Mesothelial cell of epicardium (in vitro differentiated cells): ENCODE data around the gene BLTP2. TPM values are rescaled to one million over a fixed set of nuclear protein-coding genes. Genes with fewer than 3 reads are reported as not detected.

Source experiments
- DNase-seq, 2 experiments: peaks; one replicate each; pipeline ENCODE4 v3.0.0; 2021; ENCODE audit warnings: low spot score in 2 of 2; ENCODE audit not compliant: unreplicated experiment in 2 of 2
- H3K27ac Mint-ChIP-seq: 2 replicates; pipeline ENCODE4 v1.8.0; 2021; ENCODE audit warnings: mixed read lengths
- H3K27me3 Mint-ChIP-seq: 2 replicates; pipeline ENCODE4 v1.8.0; 2021; ENCODE audit warnings: low read depth, mixed read lengths
- H3K36me3 Mint-ChIP-seq: 2 replicates; pipeline ENCODE4 v1.8.0; 2021; ENCODE audit warnings: mixed read lengths
- H3K4me1 Mint-ChIP-seq: 2 replicates; pipeline ENCODE4 v1.8.0; 2021; ENCODE audit warnings: mixed read lengths
- H3K4me3 Mint-ChIP-seq: 2 replicates; pipeline ENCODE4 v1.8.0; 2021; ENCODE audit warnings: mild to moderate bottlenecking, moderate library complexity, mixed read lengths
- H3K9me3 Mint-ChIP-seq: 2 replicates; pipeline ENCODE4 v1.8.0; 2021; ENCODE audit warnings: mixed read lengths
- total RNA-seq: library from RNA; stranded (reverse); gene quantifications from 3 replicates; pipeline ENCODE4 v1.2.1, GENCODE V29; 2021
- TF ChIP-seq, protein P1 (sequence below): fragments of 200-600 bp; sonication (generic); IDR thresholded peaks from one replicate; pipeline ENCODE4 v1.5.0; 2021; ENCODE audit warnings: antibody characterized with exemption; ENCODE audit not compliant: unreplicated experiment

The BLTP2 gene
- total RNA-seq, 1 donor from 2014 or later, result 155 TPM

DNA sequence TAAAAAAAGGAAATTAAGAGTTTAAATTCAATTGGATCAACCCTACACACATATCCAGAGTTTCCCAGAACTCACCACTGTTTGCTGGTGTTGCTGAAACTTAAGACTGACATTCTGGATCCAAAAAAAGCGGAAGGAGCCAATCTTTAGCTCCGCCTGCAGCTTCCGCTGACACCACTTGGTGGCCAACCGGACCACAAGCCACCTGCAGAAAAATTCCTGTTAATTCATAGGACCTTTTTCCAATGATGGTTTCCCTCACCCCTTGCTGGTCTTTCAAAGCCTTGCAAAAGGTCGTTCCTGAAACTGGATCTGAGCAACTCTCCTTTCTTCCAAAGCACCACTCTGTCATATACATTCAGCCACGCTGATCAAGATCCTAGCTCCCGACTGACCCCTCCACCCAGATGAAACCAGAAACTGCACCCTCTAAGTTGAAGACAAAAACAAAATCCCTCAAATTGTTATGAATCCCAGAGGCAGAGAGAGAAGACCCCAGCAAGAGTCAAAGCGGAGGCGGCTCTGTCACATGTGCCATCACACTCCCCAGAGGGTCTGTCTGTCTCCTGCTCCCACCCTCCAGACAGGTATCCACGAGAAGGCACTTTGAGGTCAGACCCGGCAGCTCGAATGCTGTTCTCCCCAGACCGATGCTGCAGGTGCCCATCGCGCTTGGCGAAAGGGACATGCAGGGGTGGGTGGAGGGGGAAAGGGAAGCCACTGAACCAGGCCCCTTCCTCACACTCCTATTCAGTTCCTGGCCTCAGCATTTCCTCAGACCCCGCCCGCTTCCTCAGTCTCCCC is 773 bp downstream of the BLTP2 start:
- H3K4me1 Mint-ChIP-seq, result peaks cover 29% of the 10 kb centered on the region
- TF ChIP-seq, protein P1, sequence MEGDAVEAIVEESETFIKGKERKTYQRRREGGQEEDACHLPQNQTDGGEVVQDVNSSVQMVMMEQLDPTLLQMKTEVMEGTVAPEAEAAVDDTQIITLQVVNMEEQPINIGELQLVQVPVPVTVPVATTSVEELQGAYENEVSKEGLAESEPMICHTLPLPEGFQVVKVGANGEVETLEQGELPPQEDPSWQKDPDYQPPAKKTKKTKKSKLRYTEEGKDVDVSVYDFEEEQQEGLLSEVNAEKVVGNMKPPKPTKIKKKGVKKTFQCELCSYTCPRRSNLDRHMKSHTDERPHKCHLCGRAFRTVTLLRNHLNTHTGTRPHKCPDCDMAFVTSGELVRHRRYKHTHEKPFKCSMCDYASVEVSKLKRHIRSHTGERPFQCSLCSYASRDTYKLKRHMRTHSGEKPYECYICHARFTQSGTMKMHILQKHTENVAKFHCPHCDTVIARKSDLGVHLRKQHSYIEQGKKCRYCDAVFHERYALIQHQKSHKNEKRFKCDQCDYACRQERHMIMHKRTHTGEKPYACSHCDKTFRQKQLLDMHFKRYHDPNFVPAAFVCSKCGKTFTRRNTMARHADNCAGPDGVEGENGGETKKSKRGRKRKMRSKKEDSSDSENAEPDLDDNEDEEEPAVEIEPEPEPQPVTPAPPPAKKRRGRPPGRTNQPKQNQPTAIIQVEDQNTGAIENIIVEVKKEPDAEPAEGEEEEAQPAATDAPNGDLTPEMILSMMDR, result peak; percentile 63
- peak in 1 of 2 experiments; percentile 41 for DNase-seq
- H3K27ac Mint-ChIP-seq, result peak overlapping the region; percentile 89
- H3K9me3 Mint-ChIP-seq, result no peaks in the 10 kb centered on the region
- peak overlapping the region; percentile 83 for H3K4me3 Mint-ChIP-seq
- H3K36me3 Mint-ChIP-seq, result peaks cover 28% of the 10 kb centered on the region
- no peaks in the 10 kb centered on the region for H3K27me3 Mint-ChIP-seq

DNA sequence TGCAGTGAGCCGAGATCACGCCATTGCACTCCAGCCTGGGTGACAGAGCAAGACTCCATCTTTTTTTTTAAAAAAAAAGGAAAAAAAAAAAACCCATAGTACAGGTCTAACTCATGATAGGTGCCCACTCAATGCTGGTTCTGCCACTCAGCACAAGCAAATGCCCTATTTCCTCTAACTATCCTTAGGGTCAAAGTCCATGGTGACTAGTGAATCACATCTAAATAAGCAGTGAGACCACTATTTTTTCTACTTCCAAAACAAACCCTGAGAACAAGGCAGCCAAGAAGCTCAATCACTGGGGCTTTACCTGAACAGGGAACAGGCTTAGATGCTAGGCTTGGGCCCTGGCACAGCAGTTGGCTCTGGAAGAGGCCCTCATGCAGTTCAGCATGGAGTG is 3.4 kb downstream of the BLTP2 start:
- TF ChIP-seq, protein P1, result no peak
- peaks cover 42% of the 10 kb centered on the region for H3K36me3 Mint-ChIP-seq
- H3K27me3 Mint-ChIP-seq, result no peaks in the 10 kb centered on the region
- H3K4me1 Mint-ChIP-seq, result peaks cover 26% of the 10 kb centered on the region
- H3K27ac Mint-ChIP-seq, result no peak overlapping the region
- H3K9me3 Mint-ChIP-seq, result no peaks in the 10 kb centered on the region
- no peak for DNase-seq
- no peak overlapping the region for H3K4me3 Mint-ChIP-seq

DNA sequence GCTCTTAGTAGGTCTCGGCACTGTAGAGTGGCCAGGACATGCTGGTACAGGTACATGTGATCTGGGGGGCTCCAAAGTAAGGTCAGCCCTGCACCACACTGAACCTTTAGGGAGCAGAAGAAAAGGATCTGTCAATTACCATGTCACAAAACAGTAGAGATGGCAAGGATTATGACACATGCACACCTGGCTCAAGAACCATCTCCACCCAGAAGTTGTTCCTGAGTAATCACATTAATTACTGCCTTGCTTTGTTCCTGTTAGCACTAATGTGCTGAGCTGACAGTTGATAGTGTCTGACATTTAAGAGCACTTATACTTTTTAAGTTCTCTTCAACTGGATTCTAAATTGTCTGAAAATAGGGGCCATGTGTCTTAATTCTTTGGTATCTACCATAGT is 9.5 kb downstream of the BLTP2 start:
- H3K27me3 Mint-ChIP-seq, result no peaks in the 10 kb centered on the region
- H3K4me3 Mint-ChIP-seq, result no peak overlapping the region
- H3K36me3 Mint-ChIP-seq, result peaks cover 83% of the 10 kb centered on the region
- H3K27ac Mint-ChIP-seq, result no peak overlapping the region
- DNase-seq, result no peak
- TF ChIP-seq, protein P1, result no peak
- H3K9me3 Mint-ChIP-seq, result no peaks in the 10 kb centered on the region
- H3K4me1 Mint-ChIP-seq, result no peaks in the 10 kb centered on the region

DNA sequence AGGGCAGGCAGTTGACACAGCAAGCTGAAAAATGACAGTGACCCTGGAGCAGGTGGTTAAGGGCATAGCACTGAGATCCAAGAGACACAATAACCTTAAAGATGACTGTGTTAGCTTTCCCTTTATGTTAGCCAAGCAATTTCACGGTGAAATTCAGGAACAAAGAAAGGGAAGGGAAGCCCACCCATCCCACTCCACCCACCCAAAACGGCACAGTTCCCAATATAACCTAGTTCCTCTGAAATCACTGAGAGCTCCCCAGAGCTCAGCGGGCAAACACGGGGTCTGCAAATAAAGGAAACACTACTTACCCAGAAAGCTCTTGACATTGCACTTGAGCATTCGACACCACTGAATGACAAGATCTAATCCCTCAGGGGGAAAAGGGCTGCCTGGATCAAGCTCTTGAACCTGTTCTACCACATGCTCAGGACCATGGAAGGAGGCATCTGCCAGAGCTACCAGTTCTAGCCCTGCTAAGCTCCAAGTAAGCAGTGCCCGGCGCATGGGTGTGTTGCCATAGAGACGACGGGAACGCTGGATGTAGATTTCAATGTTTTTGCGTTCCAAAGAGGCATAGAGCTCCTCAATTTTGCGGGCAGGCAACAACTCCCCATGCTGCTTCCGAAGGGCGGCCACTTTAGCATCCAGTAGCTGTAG is 10.6 kb downstream of the BLTP2 start:
- Mint-ChIP-seq H3K27me3 (no peaks in the 10 kb centered on the region), H3K9me3 (no peaks in the 10 kb centered on the region), H3K27ac (no peak overlapping the region), H3K4me3 (no peak overlapping the region), H3K4me1 (no peaks in the 10 kb centered on the region), H3K36me3 (peaks cover 75% of the 10 kb centered on the region)
- no peak for DNase-seq
- TF ChIP-seq, protein P1, result no peak

DNA sequence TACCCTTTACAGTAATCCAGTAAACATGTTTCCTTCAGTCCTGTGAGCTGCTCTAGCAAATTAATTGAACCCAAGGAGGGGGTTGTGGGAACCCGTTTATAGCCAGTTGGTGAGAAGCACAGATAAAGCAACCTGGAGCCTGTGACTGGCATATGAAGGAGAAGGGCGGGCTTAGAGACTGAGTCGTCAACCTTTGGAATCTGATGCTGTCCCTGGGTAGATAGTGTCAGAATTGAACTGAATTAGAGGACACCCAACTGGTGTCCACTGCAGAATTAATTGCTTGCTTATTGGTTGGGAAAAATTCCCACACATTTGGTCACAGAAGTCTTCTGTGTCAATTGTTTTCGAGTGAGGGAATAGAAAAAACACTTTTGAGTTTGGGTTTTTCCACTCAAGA is 18.1 kb downstream of the BLTP2 start:
- H3K27ac Mint-ChIP-seq, result no peak overlapping the region
- TF ChIP-seq, protein P1, result no peak
- H3K9me3 Mint-ChIP-seq, result no peaks in the 10 kb centered on the region
- H3K27me3 Mint-ChIP-seq, result no peaks in the 10 kb centered on the region
- H3K36me3 Mint-ChIP-seq, result peaks cover 40% of the 10 kb centered on the region
- H3K4me3 Mint-ChIP-seq, result no peak overlapping the region
- no peaks in the 10 kb centered on the region for H3K4me1 Mint-ChIP-seq
- DNase-seq, result no peak
